GM04503 (cell line): ENCODE results near the gene SKIDA1.

Experiments used
- DNase-seq: peaks from one replicate; pipeline ENCODE4 v3.0.0-alpha.2; 2012; ENCODE audit warnings: low read depth

Gene SKIDA1

DNA sequence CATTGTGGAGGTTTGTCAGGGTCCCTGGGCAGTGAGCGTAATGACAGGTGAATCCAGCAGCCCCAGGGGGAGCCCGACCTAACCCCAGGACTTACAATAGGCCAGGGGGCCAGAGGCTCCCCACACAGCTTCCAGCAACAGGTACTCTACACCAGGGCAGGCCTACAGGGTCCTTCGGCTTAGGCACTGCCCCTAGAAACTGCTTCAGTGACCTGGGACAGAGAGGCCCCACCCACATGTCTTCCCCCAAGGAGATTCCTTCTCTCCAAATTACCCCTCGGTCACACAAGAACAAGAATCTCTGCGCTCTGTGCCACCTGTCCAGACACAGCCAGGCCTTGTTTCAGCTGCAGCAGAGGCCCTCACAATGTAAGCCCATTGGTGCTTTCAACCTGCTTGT, 24.4 kb downstream of the SKIDA1 start:
- DNase-seq, result no peak

- no peak for DNase-seq
Measured at GRCh38 chr10:21500578-21500910, 24.9 kb downstream of the SKIDA1 start.

DNA sequence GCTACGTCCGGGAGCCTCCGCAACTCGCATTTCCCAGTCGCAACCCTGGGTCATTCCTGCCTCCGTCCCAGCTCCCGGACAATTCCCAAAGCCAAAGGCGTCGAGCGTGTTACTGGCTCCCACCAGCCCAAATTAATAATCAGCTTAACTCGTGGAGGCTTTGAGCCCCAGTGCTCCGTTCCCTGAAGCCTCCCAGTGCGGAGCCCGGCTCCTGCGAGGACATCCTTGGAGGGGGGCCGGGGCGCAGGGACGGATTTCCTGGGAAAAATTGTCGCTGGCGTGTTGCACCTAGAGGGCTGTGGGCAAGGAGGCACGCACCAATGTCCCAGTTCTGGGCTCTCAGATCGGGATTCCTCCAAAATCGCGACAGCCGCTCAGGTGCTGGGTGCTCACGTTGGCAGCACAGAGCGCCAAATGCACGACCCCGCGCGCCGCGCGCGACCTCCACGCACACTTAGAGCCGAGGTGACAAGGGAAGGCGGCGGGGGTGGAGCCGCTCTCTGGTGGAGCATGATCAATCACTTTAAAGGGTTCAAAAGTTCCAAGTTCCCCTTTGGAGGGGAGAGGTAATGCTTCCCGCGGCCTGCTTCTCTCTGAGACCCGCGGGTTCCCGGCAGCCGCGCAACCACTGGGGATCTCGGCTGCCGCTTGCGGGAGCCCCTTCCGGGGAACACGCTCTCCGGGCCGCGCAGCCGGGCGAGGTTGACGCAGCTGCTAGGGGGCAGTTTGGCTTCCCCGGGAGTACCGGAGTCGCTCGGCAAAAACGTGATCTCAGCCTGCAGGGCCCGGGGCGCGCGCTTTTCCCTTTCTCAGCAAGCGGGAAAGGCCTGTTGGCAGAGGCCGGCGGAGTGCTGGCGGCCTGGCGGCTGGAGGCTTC, 25.5 kb downstream of the SKIDA1 start:
- no peak for DNase-seq

DNA sequence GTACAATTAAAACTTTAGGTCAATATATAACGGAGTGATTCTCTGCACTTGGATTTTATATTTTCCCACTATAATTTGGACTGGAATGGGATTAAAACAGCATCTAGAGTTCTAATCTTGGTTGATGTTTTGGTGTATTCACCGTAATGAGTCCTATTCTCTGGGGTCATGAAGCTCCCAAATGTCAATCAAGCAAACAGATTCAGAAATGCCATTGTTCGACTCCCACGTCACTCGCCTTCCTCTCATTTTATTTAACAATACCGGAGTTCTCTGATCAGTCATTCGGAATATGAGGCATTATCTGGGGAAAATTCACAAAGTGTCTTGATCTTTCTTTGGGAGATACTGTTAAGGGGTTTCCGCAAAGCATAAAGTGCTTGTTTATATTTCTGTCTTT, 26.5 kb downstream of the SKIDA1 start:
- DNase-seq, result no peak

DNA sequence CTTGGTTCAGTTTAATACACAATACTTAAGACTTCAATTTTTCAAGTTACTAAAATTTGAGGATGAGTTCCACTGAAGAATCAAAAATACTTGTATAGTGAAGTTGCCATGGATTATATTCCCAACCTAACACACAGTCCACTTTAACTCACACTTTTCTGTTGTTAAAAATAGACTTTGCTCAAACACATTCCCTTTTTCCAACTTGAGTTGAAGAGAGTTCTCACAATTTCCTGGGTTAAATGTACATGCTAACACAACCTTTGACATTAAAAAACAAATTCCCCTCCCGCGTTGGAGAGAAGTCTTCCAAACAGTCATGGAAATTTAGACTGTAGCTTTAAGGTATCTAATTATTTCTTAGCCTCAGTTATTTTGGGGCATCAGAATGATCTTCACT, 27.1 kb downstream of the SKIDA1 start:
- DNase-seq, result no peak

DNA sequence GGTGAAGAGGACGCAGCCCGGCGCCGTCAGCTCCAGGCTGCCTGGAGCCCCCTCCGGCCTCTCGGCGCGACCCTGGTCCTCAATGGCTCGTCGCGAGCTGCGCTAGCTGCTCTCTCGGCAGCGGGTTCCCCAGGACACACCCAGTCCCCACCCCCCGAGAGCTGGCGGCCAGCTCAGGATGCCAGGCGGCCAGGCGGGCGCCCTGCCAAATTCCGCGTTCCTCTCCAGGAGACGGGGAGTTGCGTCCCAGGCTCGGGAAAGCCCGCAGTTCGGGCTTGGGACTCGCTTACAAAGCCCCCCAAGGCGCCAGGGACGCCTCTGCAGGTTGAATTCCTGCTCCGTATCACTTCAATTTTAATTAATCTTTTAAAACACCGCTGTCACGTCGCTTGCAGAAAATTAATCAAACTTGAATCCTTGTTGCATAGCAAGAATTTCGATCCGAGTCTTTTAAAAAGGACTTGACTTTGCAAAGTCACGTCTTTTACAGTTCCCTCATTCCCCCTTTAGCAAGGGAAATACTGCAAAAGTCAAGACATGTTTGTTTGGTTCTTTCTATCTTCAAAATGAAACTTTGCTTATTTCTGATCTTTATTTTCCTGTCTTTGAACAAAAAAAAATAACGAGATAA, 28.2 kb downstream of the SKIDA1 start:
- DNase-seq, result no peak

DNA sequence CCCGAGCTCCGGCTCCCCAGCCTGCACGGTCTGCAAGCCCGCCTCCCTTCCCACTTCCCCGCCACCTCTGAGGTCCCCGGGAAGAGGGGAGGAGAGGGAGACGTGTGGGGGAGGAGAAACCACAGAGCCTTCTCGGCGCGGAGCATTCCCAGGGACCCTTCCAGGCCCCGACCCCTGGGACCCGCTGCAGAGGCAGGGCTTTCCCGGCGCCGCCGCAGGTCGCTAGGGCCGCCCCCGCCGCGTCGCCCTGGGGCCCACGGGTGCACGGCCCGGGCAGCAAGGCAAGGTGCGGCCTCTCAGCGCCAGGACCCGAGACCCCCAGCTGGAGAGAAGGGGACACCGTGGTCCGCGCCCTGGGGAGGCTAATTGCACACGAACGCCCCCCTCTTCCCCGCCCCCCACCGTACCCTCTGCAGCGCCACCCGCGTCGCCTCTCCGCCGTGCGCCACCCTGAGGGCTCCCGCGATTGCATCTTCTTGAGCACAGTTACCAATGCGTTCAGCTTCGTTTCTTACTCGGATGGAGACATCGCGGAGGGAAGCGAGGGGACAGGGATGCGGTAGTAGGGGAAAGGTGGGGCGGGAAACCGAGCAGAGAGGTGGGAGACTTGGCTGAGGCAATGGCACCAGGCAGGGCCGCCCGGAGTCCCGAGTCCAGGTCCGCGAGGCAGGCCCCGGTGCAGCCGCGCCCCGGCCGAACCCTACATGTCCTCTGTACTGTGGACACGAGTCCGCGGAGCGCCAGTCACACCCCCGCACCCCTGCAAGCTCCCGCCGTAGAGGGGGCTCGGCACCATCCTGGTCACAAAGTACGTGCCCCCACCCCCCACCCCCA, 28.9 kb downstream of the SKIDA1 start:
- DNase-seq, result no peak

DNA sequence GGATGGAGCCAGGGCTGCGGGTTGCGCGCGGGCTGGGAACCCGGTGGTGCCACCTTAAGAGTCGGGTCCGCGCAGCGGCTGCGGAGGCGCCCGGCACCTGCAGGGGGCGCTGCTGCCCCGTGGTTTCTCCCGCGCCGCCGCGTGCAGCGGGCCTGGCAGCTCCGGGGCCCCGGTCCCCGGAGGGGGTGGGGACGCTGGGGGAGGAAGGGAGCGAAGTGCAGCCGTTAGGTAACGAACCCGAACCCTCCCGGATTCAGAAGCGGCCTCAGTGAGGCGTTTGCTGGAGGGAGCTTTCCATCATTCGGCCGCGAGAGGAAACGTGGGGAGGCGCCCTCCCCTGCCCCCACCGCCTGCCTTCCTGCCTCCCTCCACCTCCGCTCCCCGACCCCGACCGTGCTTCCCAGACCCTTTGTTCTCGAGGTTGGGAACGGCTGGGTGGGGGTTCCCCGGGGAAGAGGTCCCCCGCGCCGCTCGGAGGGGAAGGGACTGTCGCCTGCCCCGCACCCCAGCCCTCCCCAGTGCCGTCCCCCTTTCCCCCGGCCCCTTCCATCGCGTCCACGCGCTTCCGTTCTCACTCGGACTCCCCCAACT, 29.6 kb downstream of the SKIDA1 start:
- DNase-seq, result no peak

DNA sequence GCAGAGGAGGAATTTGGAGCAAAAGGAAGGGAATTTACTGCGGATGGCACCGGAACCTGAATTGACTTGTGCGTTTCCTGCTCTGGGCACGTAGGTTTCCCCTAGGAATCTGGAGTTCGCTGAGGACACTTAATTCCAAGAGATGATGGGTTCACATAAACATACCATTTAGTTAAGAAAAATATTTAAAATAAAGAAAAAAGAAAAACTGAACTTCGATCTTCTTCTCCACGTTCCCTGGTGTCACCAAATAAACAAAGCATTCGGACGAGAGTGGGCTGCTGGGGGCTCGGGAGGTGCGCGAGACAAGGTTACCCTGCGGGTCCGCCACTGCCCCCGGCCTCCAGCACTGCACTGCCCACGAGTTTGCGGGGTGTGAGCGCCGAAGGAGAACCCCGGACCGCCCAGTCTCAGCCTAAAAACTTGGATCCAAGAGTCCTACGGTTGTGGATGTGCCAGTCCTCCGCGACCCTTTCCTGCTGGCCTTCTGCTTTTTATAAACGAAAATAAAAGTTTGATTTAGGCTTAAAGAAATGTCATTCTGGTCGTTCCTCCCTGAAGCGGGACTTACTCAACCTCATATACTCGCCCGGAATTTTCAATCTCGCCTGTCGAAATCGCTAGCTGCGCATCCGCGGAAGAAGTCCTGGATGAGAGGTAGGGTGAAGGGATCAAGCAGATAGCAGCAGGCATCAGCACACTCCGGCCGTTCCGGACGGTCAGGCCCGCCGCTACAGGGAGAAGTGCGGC, 30.3 kb downstream of the SKIDA1 start:
- no peak for DNase-seq

GRCh38 chr10:21494191-21495001, 31.1 kb downstream of the SKIDA1 start:
- no peak for DNase-seq

DNA sequence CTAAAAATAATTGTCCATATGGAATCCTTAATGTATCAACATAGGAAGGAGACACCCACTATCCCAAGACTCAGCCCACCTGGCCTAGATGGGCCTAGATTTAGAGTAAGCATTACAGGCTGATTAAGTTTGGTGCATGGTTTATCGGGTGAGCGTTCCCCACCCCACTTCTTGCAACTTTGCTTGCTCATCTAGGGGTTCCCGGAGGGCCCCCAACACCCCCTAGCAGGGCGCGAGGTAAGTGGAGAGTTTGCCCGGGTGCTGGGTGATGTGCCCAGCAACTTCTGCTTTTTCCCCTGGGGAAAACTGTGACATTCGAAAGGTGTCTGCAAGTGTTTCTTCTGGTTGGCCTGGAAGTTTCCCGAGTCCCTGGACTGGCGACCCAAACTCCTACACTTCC, 31.7 kb downstream of the SKIDA1 start:
- DNase-seq, result no peak

DNA sequence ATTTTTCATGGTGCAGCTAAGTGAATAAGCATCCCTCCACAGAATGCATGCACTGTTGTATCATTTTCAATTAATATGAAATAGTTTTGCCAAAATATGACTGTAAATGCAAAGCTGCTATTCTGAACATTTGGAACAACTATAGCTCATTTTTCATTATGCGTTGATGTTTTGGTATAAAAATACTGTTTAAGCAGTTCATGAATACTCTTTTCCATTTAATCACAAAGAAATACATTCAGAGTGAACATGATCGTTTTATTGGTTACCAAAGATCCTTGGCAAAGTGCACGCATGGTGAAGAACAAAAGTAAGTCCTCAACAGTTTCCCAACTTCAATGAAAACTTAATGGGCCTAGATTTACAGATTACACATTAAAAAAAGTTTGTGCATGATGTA, 33.1 kb downstream of the SKIDA1 start:
- DNase-seq, result no peak

- no peak for DNase-seq
Measured at GRCh38 chr10:21490711-21491105, 34.8 kb downstream of the SKIDA1 start.

- DNase-seq, result no peak
Measured at GRCh38 chr10:21490028-21490710, 35.3 kb downstream of the SKIDA1 start.

GRCh38 chr10:21488957-21489446, 36.5 kb downstream of the SKIDA1 start:
- no peak for DNase-seq

DNA sequence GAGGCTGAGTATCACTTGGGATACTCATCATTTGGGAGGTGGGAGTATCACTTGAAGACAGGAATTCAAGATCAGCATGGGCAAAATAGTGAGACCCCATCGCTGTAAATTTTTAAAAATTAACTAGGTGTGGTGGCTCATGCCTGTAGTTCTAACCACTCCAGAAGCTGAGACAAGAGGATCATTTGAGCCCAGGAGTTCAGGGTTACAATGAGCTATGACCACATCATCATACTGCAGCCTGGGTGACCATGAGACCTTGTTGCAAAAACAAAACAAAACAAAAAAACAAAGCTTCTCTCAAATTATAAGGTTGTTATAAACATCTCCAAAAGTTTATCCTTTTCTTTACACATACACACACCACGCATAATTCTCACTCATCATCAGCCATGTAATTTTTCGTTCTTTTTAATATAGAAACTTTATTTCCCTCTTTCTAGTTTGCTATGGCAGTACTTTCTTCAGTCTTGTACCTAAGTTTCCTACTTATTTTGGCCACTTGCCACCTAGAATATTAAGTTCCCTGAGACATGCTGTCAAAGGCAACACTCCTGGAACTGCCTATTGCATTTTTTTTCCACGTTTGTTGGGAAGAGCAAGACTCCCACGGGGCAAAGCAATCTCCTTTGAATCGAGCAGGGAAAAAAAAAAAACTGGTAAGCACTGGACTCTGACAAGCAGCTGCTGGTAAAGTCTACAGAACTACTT, 37.1 kb downstream of the SKIDA1 start:
- no peak for DNase-seq

GRCh38 chr10:21487416-21488180, 37.9 kb downstream of the SKIDA1 start:
- no peak for DNase-seq

GRCh38 chr10:21482821-21483220, 42.7 kb downstream of the SKIDA1 start:
- DNase-seq, result no peak

DNA sequence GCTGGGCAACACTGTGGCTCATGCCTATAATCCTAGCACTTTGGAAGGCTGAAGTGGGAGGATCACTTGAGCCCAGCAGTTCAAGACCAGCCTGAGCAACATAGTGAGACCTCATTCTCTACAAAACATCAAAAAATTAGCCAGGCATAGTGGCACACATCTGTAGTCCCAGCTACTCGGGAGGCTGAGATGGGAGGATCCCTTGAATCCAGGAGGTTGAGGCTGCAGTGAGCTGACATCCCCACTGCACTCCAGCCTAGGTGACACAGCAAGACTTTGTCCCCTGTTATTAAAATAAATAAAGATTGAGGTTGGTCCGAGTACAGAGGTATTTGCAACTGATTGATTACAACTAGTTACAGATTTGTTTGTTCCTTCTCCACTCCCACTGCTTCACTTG, 44.1 kb downstream of the SKIDA1 start:
- no peak for DNase-seq
